Osteoblast (primary cell): Measurements from ENCODE around the gene SNX27. TPM values are rescaled to one million over a fixed set of nuclear protein-coding genes. Genes with fewer than 3 reads are reported as not detected.

Source experiments
- DNase-seq: peaks from one replicate; pipeline ENCODE4 v3.0.0; 2011; ENCODE audit warnings: low spot score, mixed read lengths; ENCODE audit not compliant: insufficient read length; ENCODE audit errors: missing footprints
- H2AFZ ChIP-seq: 2 replicates; pipeline ENCODE4 v1.6.0; 2011; ENCODE audit warnings: mild to moderate bottlenecking, low read length
- H3K27ac ChIP-seq: 2 replicates; pipeline ENCODE4 v1.5.1; 2011; ENCODE audit warnings: mild to moderate bottlenecking, low read depth, low read length, moderate library complexity
- H3K27me3 ChIP-seq: 2 replicates; pipeline ENCODE4 v1.6.0; 2012; ENCODE audit warnings: mild to moderate bottlenecking, control low read depth, inconsistent platforms, low read length, moderate library complexity; ENCODE audit not compliant: insufficient read depth
- H3K36me3 ChIP-seq: 2 replicates; pipeline ENCODE4 v1.5.1; 2011; ENCODE audit warnings: mild to moderate bottlenecking, low read length, control low read depth, moderate library complexity; ENCODE audit not compliant: insufficient read depth
- H3K4me1 ChIP-seq: 2 replicates; pipeline ENCODE4 v1.5.1; 2011; ENCODE audit warnings: mild to moderate bottlenecking, low read length, control low read depth, moderate library complexity; ENCODE audit not compliant: insufficient read depth
- H3K4me2 ChIP-seq: 2 replicates; pipeline ENCODE4 v1.6.0; 2011; ENCODE audit warnings: mild to moderate bottlenecking, low read length; ENCODE audit not compliant: insufficient read depth
- H3K4me3 ChIP-seq: fragments of 200-600 bp; sonication (generic); 3 replicates; pipeline ENCODE4 v1.5.1; 2012; ENCODE audit warnings: mild to moderate bottlenecking, low read length, inconsistent platforms; ENCODE audit not compliant: insufficient read depth
- H3K79me2 ChIP-seq: 2 replicates; pipeline ENCODE4 v1.6.0; 2012; ENCODE audit warnings: mild to moderate bottlenecking, low read length, control low read depth, inconsistent platforms; ENCODE audit not compliant: insufficient read depth
- H3K9me3 ChIP-seq: 2 replicates; pipeline ENCODE4 v1.5.1; 2011; ENCODE audit warnings: low read depth, low read length, control low read depth
- H4K20me1 ChIP-seq: 2 replicates; pipeline ENCODE4 v1.6.0; 2012; ENCODE audit warnings: mild to moderate bottlenecking, low read length, control low read depth; ENCODE audit not compliant: insufficient read depth
- CTCF ChIP-seq: IDR thresholded peaks from 2 replicates; pipeline ENCODE4 v1.5.1; 2011; ENCODE audit warnings: mild to moderate bottlenecking, low read depth, low read length, moderate library complexity; ENCODE audit errors: extremely low read depth
- small RNA-seq: library from RNA; depleted of rRNA; stranded (forward); fragments of <200 nt; gene quantifications from one replicate; pipeline ENCODE3, GENCODE V24; 2012
- total RNA-seq: library from RNA; depleted of rRNA; stranded (reverse); fragments of >200 nt; gene quantifications from 2 replicates; pipeline ENCODE4 v1.2.3, GENCODE V29; 2012

SNX27 gene
- total RNA-seq, 1 donor: 23.5 TPM

GRCh38 chr1:151737026-151737425 lies 125.2 kb downstream of the SNX27 start:
- Histone ChIP-seq H3K79me2 (no peaks in the 10 kb centered on the region), H3K4me1 (no peaks in the 10 kb centered on the region), H3K27me3 (peaks cover 12% of the 10 kb centered on the region), H3K36me3 (no peaks in the 10 kb centered on the region), H3K4me2 (no peak overlapping the region), H4K20me1 (no peaks in the 10 kb centered on the region), H2AFZ (no peak overlapping the region), H3K9me3 (peaks cover 7% of the 10 kb centered on the region), H3K27ac (no peak overlapping the region), H3K4me3 (no peak overlapping the region)
- TF ChIP-seq CTCF: no peak
- DNase-seq: no peak

- no peak for DNase-seq
- no peak overlapping the region for H3K4me2 ChIP-seq
- TF ChIP-seq CTCF: no peak
- H3K36me3 ChIP-seq: no peaks in the 10 kb centered on the region
- H3K27ac ChIP-seq: no peak overlapping the region
- H3K9me3 ChIP-seq: peaks cover 7% of the 10 kb centered on the region
- H3K27me3 ChIP-seq: peaks cover 12% of the 10 kb centered on the region
- H3K79me2 ChIP-seq: no peaks in the 10 kb centered on the region
- H3K4me3 ChIP-seq: no peak overlapping the region
- H4K20me1 ChIP-seq: no peaks in the 10 kb centered on the region
- no peaks in the 10 kb centered on the region for H3K4me1 ChIP-seq
- H2AFZ ChIP-seq: no peak overlapping the region
These were observed 125.6 kb downstream of the SNX27 start for GRCh38 chr1:151737479-151737878.

GRCh38 chr1:151739590-151740355 lies 127.9 kb downstream of the SNX27 start:
- Histone ChIP-seq H3K4me2 (no peak overlapping the region), H3K4me1 (no peaks in the 10 kb centered on the region), H3K36me3 (no peaks in the 10 kb centered on the region), H3K27ac (no peak overlapping the region), H3K4me3 (no peak overlapping the region), H3K27me3 (peaks cover 31% of the 10 kb centered on the region), H2AFZ (no peak overlapping the region), H3K79me2 (no peaks in the 10 kb centered on the region), H4K20me1 (no peaks in the 10 kb centered on the region), H3K9me3 (peaks cover 7% of the 10 kb centered on the region)
- TF ChIP-seq CTCF: no peak
- DNase-seq: no peak

DNA sequence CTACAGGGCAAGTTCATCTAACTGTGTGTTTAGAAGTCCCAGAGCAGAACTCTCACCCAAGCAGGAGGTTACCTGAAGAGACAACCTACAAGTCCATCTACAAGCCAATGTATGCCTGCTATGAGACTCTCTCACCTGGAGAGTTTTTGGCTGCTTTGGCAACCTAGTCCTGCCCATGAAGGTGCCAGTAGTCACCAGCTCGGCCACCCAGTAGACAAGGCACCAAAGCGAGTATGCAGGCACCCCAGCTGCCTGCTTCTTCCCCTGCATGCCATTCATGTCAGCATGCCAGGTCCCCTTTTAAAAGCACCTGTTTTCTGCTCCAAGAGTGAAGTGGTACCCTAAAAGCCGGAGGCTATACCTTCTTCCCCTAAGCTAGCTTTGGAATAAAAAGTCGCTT lies 129.7 kb downstream of the SNX27 start:
- Histone ChIP-seq H3K4me1 (no peaks in the 10 kb centered on the region), H4K20me1 (no peaks in the 10 kb centered on the region), H3K79me2 (no peaks in the 10 kb centered on the region), H2AFZ (no peak overlapping the region), H3K36me3 (no peaks in the 10 kb centered on the region), H3K27me3 (peaks cover 42% of the 10 kb centered on the region), H3K4me3 (no peak overlapping the region), H3K9me3 (peaks cover 7% of the 10 kb centered on the region), H3K4me2 (no peak overlapping the region), H3K27ac (no peak overlapping the region)
- TF ChIP-seq CTCF: no peak
- no peak for DNase-seq

Small RNA genes within 50 kb of the gene (small RNA-seq; reads per million reads assigned to genes)
- gene RNU6-1062P: 0.22 reads per million
- not detected for gene RNU6-662P

Other genes with a start within 250 kb of the SNX27 start
- gene SELENBP1, start 239.3 kb upstream of the SNX27 start, total RNA-seq: 28.3 and 42.0 TPM in 2 replicates
- 362 and 375 TPM in 2 replicates for gene PSMB4, start 212.5 kb upstream of the SNX27 start, total RNA-seq
- gene POGZ, start 152.6 kb upstream of the SNX27 start, total RNA-seq: 26.8 and 56.9 TPM in 2 replicates
- gene CGN, start 100.7 kb upstream of the SNX27 start, total RNA-seq: not detected in 2 replicates
- gene TUFT1, start 71.7 kb upstream of the SNX27 start, total RNA-seq: 12.7 and 16.3 TPM in 2 replicates
- gene CELF3, start 104.8 kb downstream of the SNX27 start, total RNA-seq: not detected in 2 replicates
- not detected in 2 replicates for gene RIIAD1, start 109.5 kb downstream of the SNX27 start, total RNA-seq
- gene MRPL9, start 151.4 kb downstream of the SNX27 start, total RNA-seq: 68.4 and 73.8 TPM in 2 replicates
- 1.1 and 1.2 TPM in 2 replicates for gene TDRKH, start 178.4 kb downstream of the SNX27 start, total RNA-seq
- not detected in 2 replicates for gene LINGO4, start 193.4 kb downstream of the SNX27 start, total RNA-seq
- not detected in 2 replicates for gene RORC, start 219.8 kb downstream of the SNX27 start, total RNA-seq
- not detected in 2 replicates for gene C2CD4D, start 227.8 kb downstream of the SNX27 start, total RNA-seq
- not detected in 2 replicates for gene THEM5, start 241.7 kb downstream of the SNX27 start, total RNA-seq